GM18511 (cell line): ENCODE results near the gene MT3.
A peak's percentile ranks its signal among the peaks of the same experiment; 100 is the strongest.

ENCODE experiments used
- ATAC-seq: cut with Tn5 transposase; IDR thresholded peaks from one replicate; pipeline ENCODE4 v1.9.1; 2021; ENCODE audit warnings: mild to moderate bottlenecking, moderate library complexity; ENCODE audit not compliant: unreplicated experiment

Gene MT3

DNA sequence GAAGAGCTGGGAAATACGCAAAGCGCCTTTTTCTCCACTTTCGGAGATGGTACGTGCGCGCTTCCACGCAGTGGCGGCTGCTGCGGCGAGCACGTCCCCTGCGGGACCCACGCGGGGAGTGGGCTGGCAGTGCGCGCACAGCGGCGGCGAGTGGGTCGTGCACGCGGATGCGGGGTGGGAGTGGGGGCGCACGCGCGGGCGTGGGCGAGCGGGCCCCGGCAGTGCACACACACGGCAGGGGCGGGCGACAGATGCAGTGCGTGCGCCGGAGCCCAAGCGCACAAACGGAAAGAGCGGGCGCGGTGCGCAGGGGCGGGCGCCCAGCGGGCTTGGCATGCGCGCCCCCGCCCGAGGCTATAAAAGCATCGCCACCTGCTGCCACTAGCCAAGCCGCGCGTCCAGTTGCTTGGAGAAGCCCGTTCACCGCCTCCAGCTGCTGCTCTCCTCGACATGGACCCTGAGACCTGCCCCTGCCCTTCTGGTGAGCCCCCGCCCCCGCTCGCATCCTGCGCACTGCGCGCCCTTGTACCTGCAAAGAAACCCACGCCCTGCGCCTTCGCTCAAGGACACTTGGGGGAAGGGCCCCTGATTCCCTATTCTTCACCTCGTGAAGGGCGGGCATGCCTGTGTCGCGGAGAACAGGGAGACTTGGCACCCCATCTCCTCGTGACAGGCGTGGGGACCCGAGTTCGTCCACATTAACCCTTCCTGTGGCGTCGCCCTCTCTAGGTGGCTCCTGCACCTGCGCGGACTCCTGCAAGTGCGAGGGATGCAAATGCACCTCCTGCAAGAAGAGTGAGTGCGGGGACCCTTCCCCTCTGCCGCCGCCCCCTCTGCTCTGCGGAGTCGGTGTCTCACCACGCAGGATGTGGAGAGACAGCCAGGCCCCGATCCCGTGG lies at the start of gene MT3:
Gene MT3 (plus strand): TSS at position 388 of the 899 bp plus-strand sequence. CDS start 63 bp downstream, at position 451.
- no peak for ATAC-seq

- no peak for ATAC-seq
These were observed 49.7 kb upstream of the MT3 start for GRCh38 chr16:56539656-56540055.

GRCh38 chr16:56542039-56542438 lies 47.3 kb upstream of the MT3 start:
- ATAC-seq: no peak

DNA sequence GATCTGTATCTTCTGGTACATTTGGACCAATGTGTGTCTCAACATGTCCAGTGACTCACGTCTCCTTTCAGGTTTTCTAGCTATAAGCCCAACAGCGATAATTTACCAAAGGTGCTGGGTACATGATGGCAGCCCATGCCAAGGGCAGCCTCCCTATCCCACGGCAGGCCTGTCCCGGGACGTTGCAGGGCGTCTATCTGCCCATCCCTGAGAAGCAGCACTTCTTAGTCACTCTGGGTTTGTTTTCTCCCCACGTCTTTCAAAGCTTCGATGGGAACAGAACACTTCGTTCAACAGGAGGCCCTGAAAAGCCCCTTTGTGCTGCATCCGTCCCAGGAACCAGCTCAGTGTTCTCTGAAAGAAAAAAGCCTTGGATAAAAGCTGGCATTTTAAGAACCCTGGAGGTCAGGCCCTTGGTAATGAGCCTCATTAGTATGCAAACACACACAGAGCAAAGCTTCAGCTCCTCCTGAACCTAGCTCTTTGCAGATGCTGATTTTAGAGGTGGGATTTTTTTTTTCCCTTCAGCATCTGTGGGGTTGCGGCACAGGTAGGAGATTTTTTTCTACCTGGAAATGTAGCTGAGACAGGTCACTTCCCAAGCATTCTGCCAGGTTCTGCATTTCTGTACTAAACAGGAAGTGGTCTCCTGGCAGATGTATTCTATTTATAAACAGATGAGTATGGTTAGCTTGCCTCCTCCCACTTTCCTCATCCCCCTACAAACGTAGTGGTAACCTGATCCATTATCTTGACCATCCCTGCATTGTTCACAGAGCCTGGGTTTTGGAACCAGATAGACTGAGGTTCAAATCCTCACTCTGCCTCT lies 42.0 kb upstream of the MT3 start:
- no peak for ATAC-seq

- ATAC-seq: no peak
These were observed 41.3 kb upstream of the MT3 start for GRCh38 chr16:56547949-56548567.

- ATAC-seq: no peak
These were observed 40.2 kb upstream of the MT3 start for GRCh38 chr16:56549161-56549560.

DNA sequence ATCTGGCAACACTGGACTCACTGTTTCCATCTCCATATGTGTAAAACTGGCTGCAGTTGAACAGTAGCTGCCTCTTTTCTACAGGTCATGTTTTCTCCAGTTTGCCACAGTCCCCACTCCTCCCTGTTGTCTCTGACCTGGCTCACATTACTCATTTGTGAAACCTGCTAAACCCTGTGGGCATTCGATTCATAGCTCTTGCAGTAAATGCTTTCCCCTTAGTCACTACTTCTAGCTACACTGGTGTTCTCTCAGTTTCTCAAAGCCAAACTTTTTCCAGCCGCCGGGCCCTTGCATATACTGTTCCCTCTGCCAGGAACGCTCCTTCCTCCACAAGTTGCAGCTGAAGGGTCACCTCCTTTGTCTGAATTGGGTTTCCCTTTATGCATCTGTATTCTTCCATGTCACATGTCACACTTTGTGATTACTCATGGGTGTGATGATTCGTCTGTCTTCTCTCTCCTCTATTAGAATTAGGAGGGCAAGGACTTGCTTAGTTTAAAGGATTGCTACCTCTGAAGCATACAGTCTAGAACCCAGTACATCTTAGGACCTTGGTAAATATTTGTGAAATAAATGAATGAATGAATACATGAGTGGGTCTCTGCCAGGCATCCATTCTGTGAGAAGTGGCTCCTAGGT lies 39.5 kb upstream of the MT3 start:
- no peak for ATAC-seq

GRCh38 chr16:56551796-56552738 lies 37.3 kb upstream of the MT3 start:
- no peak for ATAC-seq

DNA sequence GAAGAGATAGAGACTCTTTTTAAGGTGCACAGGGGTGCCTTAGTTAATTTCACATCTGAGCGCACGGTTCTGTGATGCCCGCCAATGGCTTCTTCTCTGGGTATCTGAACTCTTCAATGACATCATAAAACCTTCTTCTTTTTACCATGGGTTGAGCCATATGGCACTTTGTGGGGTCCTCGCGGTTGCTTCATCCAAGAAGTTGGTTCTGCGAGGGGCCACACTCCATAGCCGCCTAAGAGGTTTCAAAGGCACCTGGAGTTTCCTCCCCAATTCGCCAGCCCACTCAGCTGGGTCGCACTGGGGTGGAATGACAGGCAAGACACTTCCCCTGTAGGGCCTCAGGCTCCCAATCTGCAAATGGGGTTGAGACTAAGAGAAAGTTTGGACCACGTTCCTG lies 34.9 kb upstream of the MT3 start:
- ATAC-seq: no peak

- no peak for ATAC-seq
These were observed 31.1 kb upstream of the MT3 start for GRCh38 chr16:56558024-56558747.

- no peak for ATAC-seq
These were observed 30.2 kb upstream of the MT3 start for GRCh38 chr16:56559109-56559508.

- ATAC-seq: no peak
These were observed 28.9 kb upstream of the MT3 start for GRCh38 chr16:56560447-56560846.

GRCh38 chr16:56561126-56561525 lies 28.2 kb upstream of the MT3 start:
- ATAC-seq: no peak

GRCh38 chr16:56564793-56565477 lies 24.4 kb upstream of the MT3 start, which contains the start of gene MT4:
Gene MT4, plus strand, starts transcription at chr16:56565073. Its CDS starts 56 bp downstream, at chr16:56565129.
- ATAC-seq: no peak

DNA sequence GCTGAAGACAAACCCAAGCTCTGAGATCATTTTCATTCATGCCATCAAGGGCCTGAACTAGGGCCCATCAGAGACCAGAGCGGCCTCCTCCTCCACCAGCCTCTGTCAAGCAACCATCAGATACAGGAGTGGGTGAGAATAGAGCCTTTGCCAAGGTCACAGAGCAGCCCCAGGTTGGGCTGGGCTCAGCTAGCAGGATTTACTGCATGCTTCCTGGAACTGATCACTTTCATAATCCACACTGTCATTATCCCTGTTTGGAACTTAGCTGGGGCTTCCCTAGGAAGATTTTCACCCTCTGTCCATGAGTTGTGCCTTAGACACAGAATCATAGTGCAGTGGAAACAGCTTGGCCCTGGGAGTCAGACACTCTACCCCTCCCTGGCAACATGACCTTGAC lies 19.4 kb upstream of the MT3 start:
- no peak for ATAC-seq

GRCh38 chr16:56571525-56571924 lies 17.8 kb upstream of the MT3 start:
- ATAC-seq: no peak

GRCh38 chr16:56574625-56575024 lies 14.7 kb upstream of the MT3 start:
- no peak for ATAC-seq

- ATAC-seq: peak; percentile 86
These were observed 12.6 kb upstream of the MT3 start for GRCh38 chr16:56576585-56577299.
